Globus pallidus (tissue), 1 donor: Measurements from ENCODE around the gene TENM4.
"Not testable (repeated sequence)": the region's sequence is repeated elsewhere in the genome, so short reads cannot be mapped to it uniquely, and the experiment has no call there.

Experiments used
- DNase-seq: peaks from one replicate; pipeline ENCODE4 v3.0.0-alpha.2; 2015; ENCODE audit warnings: low spot score

TENM4 gene

DNA sequence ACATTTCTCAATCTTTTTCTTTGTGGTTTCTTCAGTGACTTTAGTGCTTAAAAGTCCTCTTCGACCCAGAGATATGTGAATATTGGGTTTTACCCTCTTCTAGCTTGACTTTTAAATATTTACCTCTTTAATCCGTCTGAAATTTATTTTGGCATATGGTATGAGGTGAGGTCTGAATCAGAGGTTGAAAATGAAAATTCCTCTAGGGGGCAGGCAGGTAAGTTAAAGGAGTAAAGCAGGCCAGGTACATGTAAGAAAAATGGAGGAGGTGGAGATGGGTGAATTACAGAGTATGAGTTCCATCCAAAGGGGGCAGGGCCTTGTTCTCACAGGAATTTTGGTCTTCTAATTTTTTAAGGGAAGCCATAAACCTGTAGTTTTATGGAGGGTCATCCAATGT, 602.4 kb downstream of the TENM4 start:
- no peak for DNase-seq

DNA sequence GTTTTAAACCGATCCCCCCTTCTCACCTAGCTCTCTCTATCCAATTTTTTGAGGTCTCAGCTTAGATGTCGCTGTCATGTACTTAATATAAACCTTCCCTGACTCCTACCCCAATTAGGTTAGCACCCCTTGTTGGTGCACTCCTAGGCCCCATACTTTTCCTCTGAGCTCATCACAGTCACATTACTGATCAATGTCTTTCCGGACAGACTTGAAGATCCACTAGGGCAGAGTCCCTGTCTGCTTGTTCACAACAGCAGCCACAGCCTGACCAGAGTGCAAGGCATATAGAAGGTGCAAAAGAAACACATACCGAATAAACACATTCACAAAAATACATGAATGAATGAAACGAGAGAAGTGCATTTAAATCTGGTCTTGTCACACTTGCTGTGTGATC, 605.2 kb downstream of the TENM4 start:
- DNase-seq = no peak

DNA sequence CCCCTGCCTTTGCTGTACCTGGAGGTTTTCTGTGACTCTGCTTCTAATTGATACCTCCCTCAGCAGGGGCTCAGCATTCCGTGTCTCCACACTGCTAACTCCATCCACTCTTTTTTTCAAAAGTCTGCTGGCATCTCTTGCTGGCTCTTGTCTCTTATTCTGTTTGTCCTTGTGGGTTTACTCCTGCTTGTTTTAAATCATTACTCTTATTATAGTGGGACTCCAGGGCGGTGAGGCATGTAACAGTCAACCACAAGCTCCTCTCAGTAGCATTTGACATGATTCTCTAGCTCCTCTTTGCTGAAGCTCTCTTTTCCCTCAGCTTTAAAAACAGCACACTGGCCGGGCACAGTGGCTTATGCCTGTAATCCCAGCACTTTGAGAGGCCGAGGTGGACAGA, 605.9 kb downstream of the TENM4 start:
- no peak for DNase-seq

DNA sequence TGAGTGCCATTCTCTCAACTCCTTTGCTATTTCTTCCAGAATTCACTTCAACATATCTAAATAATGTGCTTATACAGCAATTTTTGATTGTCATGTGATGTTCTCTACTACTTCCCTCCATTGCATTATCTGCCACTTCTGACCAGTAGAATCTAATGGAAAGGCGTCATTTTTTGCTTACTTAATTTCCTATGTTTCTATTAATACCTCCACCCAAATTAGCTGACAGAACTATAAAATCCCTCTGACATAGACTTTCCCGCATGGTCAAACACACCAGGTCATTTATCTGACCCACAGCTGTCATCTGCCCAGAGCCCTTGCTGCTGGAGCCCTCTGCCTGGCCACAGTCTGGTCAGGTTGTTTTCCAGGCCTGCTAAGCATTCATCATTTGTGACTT, 607.6 kb downstream of the TENM4 start:
- DNase-seq = no peak

DNA sequence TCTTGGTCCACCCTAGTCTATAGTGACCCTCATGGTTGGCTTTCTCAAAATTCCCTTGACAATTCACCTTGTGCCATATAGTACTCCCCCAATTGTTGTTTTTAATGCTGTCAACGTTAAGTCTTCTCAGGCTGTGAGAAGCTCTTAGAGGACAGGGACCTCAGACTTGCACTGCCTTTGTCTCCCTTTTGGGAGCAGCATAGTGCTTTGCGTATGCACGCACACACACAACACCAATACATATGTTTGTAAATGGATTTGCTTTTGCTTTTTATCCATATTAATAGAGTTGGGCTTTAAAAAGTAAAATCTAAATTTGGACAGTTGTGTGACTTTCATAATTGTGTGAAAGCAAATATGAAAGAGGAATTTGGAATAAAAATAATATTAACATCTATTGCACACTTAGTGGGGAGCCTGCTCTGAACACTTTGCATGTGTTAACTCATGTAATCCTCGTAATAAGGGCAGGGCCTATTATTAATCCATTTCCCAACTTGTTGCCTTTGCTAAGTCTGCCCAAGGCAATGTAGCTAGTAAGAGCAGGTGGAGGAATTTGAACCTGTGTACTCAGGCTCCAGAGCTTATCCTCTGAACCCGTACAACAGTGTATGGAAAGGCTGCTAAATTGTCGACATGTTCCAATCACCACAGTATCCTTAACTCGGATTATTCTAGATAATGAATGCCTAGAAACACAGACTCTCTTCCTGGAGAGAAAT, 608.4 kb downstream of the TENM4 start:
- peak; percentile 41 for DNase-seq

DNA sequence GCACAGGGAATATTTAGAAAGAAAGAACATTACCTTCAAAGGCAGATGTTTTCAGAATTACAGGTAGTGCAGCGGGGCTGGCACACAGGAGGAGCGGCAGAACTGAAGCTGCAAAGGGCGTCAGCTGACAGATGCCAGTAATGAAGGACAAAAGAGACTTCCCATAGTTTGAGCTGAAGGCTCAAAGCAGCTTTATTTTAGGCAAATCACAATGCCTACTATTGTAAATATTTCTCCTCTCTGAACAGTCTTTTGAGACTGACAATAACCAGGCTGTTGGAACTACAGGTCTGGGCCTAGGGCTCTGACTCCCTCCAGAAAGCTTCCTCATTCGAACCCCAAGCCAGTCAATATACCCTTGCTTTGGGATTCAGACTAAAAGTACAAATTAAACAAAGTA, 609.3 kb downstream of the TENM4 start:
- peak; percentile 57 for DNase-seq

DNA sequence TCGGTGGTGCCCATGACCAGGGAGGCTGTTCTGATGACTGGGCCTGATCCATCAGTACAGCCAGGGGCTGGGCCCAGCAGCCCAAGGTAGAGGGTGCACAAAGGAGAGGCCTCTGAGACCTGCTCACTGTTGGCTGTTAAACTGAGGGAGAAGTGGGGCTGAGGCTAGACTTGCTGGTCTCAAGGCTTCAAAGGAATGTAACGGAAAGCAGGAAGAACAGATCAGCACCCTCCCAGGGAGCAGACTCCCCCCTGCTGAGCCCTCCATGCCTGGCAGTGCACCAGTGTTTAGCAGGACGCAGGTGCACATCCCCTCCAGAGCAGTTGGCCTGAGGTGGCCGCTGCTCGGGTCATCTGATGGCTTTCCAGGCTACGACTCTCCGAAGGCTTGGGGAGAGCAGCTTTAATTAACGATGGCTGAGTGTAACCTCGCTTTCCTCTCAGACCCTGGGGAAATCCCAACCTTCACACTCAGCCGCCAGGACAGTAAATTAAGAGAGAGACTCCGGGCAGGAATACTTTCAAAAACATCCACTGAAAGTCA, 610.5 kb downstream of the TENM4 start:
- no peak for DNase-seq

DNA sequence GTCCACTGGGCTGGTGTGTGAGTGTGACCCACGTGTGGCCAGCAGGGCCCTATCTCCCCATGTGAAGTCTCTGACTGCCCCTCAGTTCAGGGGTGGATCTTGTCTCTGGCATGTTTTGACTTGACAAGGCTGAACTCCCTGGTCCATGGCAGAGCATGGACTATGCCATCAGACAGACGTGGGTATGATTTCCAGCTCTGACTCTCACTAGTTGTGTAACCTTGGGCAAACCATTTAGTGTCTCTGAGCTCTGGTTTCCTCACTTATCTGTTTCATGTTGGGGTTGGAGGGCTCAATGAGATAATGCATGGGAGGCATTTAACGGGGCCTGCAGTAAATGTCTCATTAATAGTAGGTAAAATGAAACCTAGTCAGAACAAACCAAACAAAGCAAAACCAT, 611.7 kb downstream of the TENM4 start:
- DNase-seq = no peak

DNA sequence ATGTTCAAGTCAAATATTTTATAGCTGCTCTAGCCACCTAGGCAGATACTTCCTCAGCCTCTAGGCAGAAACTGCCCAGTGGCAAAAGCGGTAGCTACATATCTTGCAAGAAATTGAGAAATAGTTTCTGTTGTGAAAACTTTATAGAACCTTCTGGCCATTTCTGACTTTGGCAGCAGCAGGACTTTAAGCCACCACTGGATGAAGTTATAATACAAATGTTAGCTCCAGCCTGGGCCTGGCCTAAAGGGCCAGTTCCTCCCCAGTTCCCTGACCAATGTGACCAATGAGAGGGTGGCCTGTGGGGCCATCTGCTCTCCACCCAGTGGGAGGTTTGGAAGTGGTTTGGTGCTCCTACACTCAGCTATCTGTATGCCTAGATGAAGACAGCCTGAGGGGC, 612.2 kb downstream of the TENM4 start:
- DNase-seq = no peak

DNA sequence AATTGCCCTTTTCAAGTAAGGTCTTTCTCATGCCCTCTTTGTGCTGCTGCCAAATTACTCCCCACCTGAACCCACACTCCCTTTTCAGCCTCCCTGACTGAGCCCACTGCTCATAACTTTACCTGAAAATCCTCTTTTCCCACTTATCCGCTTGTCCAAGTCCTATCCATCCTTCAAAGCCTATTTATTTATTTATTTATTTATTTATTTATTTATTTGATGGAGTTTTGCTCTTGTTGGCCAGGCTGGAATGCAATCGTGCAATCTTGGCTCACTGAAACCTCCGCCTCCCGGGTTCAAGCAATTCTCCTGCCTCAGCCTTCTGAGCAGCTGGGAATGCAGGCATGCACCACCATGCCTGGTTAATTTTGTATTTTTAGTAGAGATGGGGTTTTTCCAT, 613.5 kb downstream of the TENM4 start:
- not testable (repeated sequence) for DNase-seq

DNA sequence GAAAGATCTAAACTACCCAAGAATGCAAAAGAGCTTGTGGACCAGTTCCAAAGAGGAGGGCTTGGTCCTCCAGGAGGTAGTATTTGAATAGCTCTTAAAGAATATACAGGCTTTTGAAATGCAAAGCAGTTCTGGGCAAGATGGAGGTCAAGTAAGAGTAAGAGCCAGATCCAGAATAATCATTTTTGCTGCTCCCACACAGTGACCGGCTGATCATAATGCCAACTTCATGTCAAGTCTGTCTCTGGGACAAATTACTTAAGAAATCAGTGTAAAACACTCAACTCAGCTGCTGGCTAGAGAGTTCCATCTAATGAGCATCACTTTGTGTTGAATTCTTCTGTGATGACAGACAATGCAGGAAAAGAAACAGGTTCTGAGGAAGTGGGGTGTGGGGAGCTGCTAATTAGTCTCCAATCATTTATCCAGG, 615.2 kb downstream of the TENM4 start:
- no peak for DNase-seq

DNA sequence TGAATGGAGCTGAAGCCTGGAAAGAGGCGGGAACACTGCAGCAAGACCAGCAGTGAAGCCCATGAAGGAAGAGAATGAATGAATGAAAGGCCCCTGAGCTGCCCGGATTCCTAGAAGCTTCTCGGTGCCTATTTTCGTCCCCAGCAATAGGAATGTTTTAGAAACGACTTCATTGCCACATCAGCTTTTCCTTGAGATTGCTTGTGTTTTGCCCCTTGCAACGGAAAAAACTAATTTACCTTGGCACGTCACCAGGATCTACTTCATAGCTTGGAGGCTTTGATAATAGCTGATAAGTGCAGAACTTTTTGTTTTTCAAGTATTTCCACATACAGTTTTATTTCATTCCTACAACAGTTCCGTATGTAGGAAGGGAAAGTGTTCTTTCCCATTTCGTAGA, 617.2 kb downstream of the TENM4 start:
- no peak for DNase-seq

DNA sequence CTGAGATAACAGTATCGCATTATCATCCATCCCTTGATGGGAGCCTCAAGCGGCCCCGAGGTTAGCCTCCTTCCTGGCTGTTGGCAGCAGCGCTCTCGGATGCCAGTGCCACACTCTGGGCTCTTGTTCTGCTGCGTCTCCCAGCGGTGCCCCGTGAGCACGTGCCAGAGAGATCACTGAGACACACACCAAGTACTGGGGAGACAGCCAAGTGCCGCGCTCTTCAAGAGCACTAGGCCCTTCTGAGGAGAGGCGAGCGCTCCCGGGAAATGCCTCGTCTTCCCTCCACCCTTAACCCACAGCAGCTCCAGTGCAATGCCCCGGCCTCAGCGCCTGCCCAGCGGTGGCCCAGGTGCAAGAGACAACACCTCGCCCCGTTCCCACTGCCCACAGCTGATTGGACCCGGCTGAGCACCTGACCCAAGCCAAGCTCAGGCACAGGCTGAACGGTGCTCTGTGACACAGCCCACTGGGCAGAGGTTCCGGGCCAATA, 617.9 kb downstream of the TENM4 start:
- DNase-seq = no peak

DNA sequence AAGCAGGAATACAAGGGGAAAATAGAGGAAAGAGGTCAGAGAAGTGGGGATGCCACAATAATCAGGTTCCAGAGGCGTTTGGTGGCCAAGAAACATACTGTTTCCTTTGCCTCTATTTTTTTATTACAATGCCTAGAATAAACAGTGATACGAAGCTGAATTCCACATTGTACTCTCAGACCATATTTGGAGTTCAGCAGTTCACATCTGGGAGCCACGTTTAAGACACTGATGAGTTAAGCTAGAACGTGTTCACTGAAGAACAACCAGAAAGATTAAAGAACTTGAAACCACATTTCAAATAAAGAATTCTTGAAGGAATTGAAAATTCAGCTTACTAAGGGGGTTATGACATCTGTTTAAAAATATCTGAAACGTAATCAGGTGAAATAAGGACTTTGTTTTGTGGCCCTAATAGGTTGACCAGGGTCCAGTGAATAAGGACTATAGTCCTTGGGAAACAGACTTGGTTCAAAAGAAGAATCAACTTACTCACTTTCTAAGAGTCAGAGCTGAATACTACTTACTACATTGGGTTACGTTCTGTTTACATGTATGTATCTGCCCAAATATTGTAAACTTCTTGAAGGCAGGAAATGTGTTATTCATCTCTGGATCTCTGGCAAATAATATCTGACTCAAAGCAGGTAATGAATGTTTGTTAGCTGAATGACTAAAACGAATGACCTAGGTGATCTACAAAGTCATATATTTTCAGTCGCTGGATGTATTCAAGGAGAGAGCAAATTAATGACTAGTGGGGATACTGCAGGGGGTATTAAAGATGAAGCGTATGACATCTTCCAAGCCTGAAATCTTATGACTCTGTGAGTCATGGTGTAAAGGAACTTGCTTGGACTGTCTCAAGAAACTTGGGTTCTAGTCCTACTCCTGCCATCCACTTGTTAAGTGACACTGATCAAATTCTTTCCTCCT, 619.2 kb downstream of the TENM4 start:
- DNase-seq = no peak

DNA sequence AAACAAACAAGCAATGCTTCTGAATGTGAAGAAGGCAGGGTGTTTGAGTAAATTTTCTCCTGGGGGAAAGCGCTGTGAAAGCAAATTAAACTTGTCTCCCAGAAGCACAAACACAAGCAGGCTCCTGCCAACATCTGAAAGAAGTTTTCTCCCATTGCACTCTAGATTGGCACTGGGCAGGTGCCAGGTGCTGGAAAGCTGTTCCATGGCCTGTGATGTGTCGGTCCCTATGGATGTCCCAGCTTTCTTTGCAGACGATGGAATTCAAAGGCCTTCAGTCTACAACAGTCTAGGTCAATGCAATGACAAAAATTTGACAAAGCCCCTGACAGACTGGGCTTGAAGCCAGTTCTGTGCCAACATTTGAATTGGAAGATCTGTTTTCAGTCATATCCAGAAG, 620.1 kb downstream of the TENM4 start:
- no peak for DNase-seq

DNA sequence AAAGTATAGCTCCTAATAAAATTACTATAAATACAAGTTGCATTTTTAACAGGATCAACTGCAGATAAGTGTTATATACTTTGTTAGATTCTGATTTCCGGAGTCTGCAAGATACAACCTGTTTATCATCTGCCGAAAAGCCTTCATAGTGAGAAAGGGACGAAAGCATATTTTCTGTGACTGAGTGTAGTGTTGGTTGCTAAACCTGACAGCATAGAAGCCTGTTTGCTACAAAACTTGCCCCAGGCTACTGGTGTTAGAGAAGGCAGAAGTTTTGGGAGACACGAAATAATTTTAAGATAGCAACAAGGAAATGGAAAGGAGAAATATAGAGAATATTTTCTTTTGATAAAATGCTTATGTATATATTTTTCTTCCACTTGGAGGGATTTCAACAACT, 622.6 kb downstream of the TENM4 start:
- no peak for DNase-seq

DNA sequence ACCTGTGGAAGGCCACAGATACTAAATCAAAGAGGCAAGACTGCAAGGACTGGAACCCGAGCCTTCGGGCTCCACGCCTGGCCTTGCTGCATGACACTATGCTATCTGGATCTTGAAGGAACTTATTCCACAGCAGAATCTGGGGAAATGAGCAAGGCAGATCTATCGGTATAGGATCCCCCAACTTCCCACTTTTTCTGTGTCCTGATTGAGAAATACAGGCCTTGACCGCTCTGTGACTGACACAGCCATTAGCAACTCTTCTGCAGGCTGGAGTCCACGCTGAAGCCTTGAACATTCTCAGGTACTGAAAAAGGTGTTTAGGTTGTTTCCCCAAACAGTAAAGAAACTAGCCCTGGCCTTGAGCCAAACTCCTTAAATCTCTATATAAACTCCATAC, 625.0 kb downstream of the TENM4 start:
- DNase-seq = no peak

DNA sequence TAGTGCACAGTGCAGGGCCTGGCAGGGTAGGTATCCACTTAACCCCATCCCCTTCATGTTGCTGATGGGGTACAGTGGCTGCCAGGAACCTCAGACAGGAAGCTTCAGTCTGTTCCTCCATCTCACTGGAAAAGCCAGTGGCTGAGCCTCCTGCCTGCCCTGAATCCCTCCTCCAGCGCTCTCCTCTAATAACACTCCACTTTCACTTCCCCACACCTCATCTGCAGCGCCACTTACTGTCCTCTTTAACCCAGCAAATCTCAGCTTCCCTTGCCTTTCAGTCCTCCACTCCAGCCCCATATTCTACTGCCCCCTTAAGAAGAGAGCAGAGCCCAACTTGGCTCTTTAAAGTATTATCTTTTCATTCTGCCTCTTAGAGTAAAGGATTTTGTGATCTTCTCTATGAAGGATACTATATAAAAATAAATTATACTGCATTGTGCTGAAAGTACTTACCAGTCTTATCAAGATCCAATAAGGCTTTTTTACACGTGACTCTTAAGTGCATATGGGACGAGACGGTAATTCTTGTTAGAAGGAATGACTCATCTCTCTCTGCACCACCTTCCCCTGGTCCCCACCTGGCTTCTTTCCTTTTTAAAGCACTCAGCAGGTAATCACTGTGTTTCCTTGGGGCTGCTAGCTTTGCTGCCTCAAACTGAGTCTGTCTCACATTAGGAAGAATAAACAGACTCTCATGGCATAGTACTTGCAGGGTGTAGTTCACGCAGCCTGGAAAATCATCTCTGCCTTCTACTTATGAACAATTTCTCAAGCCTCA, 628.1 kb downstream of the TENM4 start:
- no peak for DNase-seq

DNA sequence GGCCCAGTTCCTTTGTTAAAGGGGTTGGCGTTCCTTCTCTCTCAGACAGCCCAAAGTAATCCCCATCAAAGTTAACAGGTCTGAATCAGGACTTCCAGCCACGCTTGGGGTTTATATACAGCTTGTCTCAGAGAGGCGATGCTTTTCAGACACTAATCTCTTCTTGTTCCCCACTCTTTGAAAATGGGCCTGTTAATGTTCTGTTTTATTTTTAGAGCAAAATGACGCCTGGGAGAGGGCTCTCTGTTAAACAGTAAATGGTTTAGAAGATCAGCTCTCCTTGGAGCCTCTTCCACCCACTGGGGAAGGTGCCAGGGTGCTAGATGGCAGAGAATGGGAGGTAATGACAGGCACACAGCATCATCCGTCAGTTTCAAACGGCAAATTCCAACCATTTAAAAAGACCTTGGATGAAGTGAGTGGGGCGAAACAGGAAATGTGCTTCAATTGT, 630.2 kb downstream of the TENM4 start:
- DNase-seq = no peak

DNA sequence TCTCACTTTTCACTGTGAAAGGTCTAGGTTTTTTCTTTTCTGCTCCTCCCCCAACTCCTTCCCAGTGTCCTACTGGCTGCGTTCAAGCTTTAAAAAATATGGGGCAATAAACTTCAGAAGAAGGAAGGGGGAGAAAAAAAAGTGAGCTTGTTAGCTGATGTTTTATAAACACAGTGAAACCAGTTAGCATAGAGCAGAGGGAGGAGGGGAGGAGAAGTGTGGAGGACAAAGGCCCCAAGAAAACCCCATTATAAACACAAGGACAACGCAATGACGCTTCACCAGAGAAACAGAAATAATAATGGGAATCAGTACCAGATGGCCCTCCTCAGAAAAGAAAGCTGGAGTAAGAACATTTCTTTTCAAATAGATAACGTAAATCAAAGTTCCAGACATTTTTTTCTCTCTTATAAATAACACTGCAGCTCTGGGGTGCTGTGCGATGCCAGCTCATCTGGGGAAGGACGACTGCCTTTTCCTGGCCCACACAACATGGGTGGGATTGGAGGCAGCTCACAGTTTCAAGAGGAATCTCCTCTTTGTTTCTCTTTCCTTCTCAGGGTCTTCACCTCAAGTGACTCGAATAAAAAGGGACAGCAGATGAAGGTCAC, 630.8 kb downstream of the TENM4 start:
- DNase-seq = no peak

DNA sequence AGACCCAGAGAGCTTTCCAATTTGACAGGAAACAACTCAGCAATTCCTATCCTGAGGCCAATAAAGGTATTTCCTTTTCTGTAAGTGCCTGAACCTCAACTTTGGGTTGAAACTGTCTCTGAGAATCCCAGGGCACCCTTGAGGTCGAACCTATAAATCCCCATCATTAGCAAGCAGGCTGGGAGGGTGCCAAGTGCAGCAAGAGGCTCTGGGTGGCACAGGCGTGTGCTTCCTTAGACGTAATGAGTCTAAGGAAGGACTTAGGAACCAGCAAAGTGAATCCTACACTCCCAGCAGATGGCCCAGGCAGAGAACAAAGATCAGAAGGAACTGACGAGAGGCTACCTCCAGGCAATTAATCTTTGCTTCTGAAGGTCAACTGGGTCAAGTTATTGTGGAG, 631.9 kb downstream of the TENM4 start:
- DNase-seq = no peak

DNA sequence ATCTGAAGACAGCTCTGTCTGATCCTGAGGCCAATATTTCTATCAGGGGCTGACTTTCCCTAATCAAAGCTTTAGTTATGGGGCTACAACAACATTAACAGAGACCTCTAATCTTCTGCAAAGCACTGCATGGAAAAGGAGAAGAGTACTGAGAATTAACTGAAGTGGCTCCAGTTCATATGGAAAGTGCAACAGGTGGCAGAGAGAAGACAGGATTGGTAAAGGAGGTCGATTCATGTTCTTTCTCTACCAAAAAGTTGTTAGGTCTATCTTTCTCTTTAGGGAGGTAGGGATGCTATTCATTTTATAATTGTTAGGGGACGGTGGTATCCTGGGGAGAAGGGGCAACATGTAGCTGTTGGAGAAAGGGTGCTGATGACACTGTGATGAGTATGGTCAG, 633.5 kb downstream of the TENM4 start:
- DNase-seq = no peak
